A549 (cell line): ENCODE data around the gene ZNF101.

Experiments
- RFX5 ChIP-seq: fragments of 450-650 bp; IDR thresholded peaks from 2 replicates; pipeline ENCODE4 v1.7.1; 2014; ENCODE audit warnings: antibody characterized with exemption, mild to moderate bottlenecking, moderate library complexity
- TF ChIP-seq, protein P1 (sequence below): IDR thresholded peaks from 2 replicates; pipeline ENCODE4 v1.6.1; 2012
- TF ChIP-seq, protein P2 (sequence below): fragments of >200 bp; sonication (Bioruptor Twin); formaldehyde crosslinking; IDR thresholded peaks from 3 replicates; pipeline ENCODE4 v1.5.1; 2016

DNA sequence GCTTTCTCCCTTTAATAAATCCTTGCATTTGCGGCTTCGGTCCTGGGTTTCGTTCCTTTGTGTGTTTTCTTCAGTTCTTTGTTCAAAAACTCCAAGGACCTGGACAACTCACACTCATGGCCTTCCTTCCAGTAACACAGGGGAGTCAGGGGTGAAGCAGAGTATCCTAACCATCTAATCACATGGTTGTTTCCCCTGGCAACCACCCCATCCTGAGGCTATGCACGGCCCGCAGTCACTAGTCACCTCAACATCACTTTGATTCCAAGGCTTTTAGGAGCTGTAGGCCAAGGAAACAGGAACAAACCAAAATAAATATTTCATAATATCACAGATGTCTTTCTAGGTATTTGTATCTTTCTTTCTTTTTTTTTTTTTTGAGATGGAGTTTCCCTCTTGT is 28.9 kb downstream of the ZNF101 start:
- TF ChIP-seq, protein P1, sequence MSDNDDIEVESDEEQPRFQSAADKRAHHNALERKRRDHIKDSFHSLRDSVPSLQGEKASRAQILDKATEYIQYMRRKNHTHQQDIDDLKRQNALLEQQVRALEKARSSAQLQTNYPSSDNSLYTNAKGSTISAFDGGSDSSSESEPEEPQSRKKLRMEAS: no peak
- TF ChIP-seq, protein P2, sequence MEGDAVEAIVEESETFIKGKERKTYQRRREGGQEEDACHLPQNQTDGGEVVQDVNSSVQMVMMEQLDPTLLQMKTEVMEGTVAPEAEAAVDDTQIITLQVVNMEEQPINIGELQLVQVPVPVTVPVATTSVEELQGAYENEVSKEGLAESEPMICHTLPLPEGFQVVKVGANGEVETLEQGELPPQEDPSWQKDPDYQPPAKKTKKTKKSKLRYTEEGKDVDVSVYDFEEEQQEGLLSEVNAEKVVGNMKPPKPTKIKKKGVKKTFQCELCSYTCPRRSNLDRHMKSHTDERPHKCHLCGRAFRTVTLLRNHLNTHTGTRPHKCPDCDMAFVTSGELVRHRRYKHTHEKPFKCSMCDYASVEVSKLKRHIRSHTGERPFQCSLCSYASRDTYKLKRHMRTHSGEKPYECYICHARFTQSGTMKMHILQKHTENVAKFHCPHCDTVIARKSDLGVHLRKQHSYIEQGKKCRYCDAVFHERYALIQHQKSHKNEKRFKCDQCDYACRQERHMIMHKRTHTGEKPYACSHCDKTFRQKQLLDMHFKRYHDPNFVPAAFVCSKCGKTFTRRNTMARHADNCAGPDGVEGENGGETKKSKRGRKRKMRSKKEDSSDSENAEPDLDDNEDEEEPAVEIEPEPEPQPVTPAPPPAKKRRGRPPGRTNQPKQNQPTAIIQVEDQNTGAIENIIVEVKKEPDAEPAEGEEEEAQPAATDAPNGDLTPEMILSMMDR: no peak
- no peak for TF ChIP-seq RFX5
